Keratinocyte (primary cell): ENCODE measurements around the gene KCNMA1. TPM values are rescaled to one million over a fixed set of nuclear protein-coding genes. Genes with fewer than 3 reads are reported as not detected.

Experiments
- DNase-seq: peaks from one replicate; pipeline ENCODE4 v3.0.0-alpha.2; 2011; ENCODE audit warnings: low read depth, missing footprints, low spot score
- FAIRE-seq: peaks from 2 replicates; lab custom pipeline; 2011; peaks lifted over from hg19 to GRCh38; lab: Jason Lieb, UNC
- H2AFZ ChIP-seq: 2 replicates; pipeline ENCODE4 v1.6.0; 2012; ENCODE audit warnings: low read length, control low read depth, inconsistent platforms; ENCODE audit not compliant: control insufficient read depth
- H3K27ac ChIP-seq: 2 replicates; pipeline ENCODE4 v1.5.1; 2011; ENCODE audit warnings: low read length; ENCODE audit not compliant: control insufficient read depth, insufficient read depth
- H3K27me3 ChIP-seq: 3 replicates; pipeline ENCODE4 v1.6.0; 2011; ENCODE audit warnings: low read length; ENCODE audit not compliant: control insufficient read depth, insufficient read depth; ENCODE audit errors: extremely low read depth
- H3K36me3 ChIP-seq, 2 experiments: 2 replicates in 1 of 2; 3 replicates in 1 of 2; pipeline ENCODE4 v1.5.1; 2011; ENCODE audit warnings: low read length in 2 of 2, mild to moderate bottlenecking in 1 of 2; ENCODE audit not compliant: control insufficient read depth in 2 of 2, insufficient read depth in 2 of 2; ENCODE audit errors: extremely low read depth in 1 of 2
- H3K4me1 ChIP-seq: 3 replicates; pipeline ENCODE4 v1.5.1; 2011; ENCODE audit warnings: low read length; ENCODE audit not compliant: control insufficient read depth, insufficient read depth; ENCODE audit errors: extremely low read depth
- H3K4me2 ChIP-seq: 3 replicates; pipeline ENCODE4 v1.6.0; 2011; ENCODE audit warnings: low read depth, low read length; ENCODE audit not compliant: control insufficient read depth, insufficient read depth; ENCODE audit errors: extremely low read depth
- H3K4me3 ChIP-seq, 3 experiments: fragments of 200-600 bp in 1 of 3; sonication (generic) in 1 of 3; 2 replicates in 2 of 3; 3 replicates in 1 of 3; pipeline ENCODE4 v1.5.1; 2011 to 2016; ENCODE audit warnings: low read length in 3 of 3, mild to moderate bottlenecking in 3 of 3, control low read depth in 2 of 3, inconsistent platforms in 1 of 3, low read depth in 1 of 3, mixed read lengths in 1 of 3, mixed run types in 1 of 3, moderate library complexity in 1 of 3; ENCODE audit not compliant: control insufficient read depth in 2 of 3, insufficient read depth in 2 of 3; ENCODE audit errors: extremely low read depth in 1 of 3
- H3K79me2 ChIP-seq: 2 replicates; pipeline ENCODE4 v1.6.0; 2012; ENCODE audit warnings: low read length; ENCODE audit not compliant: control insufficient read depth, insufficient read depth
- H3K9ac ChIP-seq: 3 replicates; pipeline ENCODE4 v1.6.0; 2011; ENCODE audit warnings: low read length; ENCODE audit not compliant: control insufficient read depth, insufficient read depth; ENCODE audit errors: extremely low read depth
- H3K9me1 ChIP-seq: 3 replicates; pipeline ENCODE4 v1.6.0; 2011; ENCODE audit warnings: low read length; ENCODE audit not compliant: control insufficient read depth, insufficient read depth; ENCODE audit errors: extremely low read depth
- H3K9me3 ChIP-seq: 2 replicates; pipeline ENCODE4 v1.5.1; 2012; ENCODE audit warnings: low read depth, low read length; ENCODE audit not compliant: control insufficient read depth
- H4K20me1 ChIP-seq: 3 replicates; pipeline ENCODE4 v1.6.0; 2011; ENCODE audit warnings: low read length; ENCODE audit not compliant: control insufficient read depth, insufficient read depth; ENCODE audit errors: extremely low read depth
- CTCF ChIP-seq, 3 experiments: IDR thresholded peaks in 1 of 3; conservative IDR thresholded peaks in 1 of 3; optimal IDR thresholded peaks in 1 of 3; 2 replicates in 2 of 3; 3 replicates in 1 of 3; pipeline versions ENCODE3 to v1.5.1; 2011; ENCODE audit warnings: low read length in 3 of 3, mild to moderate bottlenecking in 3 of 3, moderate library complexity in 2 of 3, control low read depth in 1 of 3, inconsistent platforms in 1 of 3; ENCODE audit not compliant: insufficient read depth in 2 of 3; ENCODE audit errors: extremely low read depth in 1 of 3
- EZH2 ChIP-seq: IDR thresholded peaks from one replicate; pipeline ENCODE4 v1.6.1; 2012; ENCODE audit warnings: inconsistent platforms, mild to moderate bottlenecking, low read length, moderate library complexity
- dilution Hi-C: fragments of 300-500 bp; cut with MboI; formaldehyde crosslinking; loops from one replicate; pipeline ENCODE4 v1.7.0; 2020; ENCODE audit warnings: low sequenced_read_pairs; ENCODE audit not compliant: extremely low pct_ligation_motif_present
- polyA plus RNA-seq, 5 experiments: library from polyadenylated mRNA; depleted of rRNA in 3 of 5; stranded (reverse) in 3 of 5; stranded (forward) in 1 of 5; unstranded in 1 of 5; fragments of >200 nt; gene quantifications; 1 replicate in 1 of 5; 2 replicates in 3 of 5; 3 replicates in 1 of 5; pipeline versions ENCODE4 v1.2.1 to v1.2.3, GENCODE V29; 2011 to 2012; ENCODE audit warnings: missing spikeins in 2 of 5, low read depth in 1 of 5, low replicate concordance in 1 of 5

The KCNMA1 gene
- polyA plus RNA-seq, 1 donor (not counting 4 experiments of a cell fraction or from before 2014, with no cell fraction given), result 6.3 TPM

GRCh38 chr10:77332256-77332655, 305.4 kb downstream of the KCNMA1 start:
- Histone ChIP-seq H3K4me3 (no peak overlapping the region), H3K27me3 (no peaks in the 10 kb centered on the region), H3K4me2 (no peak overlapping the region), H3K9ac (no peak overlapping the region), H4K20me1 (no peaks in the 10 kb centered on the region), H3K27ac (no peak overlapping the region), H3K9me3 (no peaks in the 10 kb centered on the region), H3K36me3 (no peaks in the 10 kb centered on the region), H2AFZ (no peak overlapping the region), H3K9me1 (no peaks in the 10 kb centered on the region), H3K79me2 (no peaks in the 10 kb centered on the region), H3K4me1 (no peaks in the 10 kb centered on the region)
- DNase-seq (no peak), FAIRE-seq (no peak)
- TF ChIP-seq CTCF (optimal IDR thresholded peaks at IDR 0.05 in 1 of 3, IDR thresholded peaks at IDR 0.05 in 1 of 3, conservative IDR thresholded peaks at IDR 0.05 in 1 of 3; ENCODE audit: extremely low read depth in 1 of 3, insufficient read depth in 2 of 3, low read length in 3 of 3), result no peak
- no peak for TF ChIP-seq EZH2
- dilution Hi-C loops, result no loop called here

- H3K4me1 ChIP-seq, result no peaks in the 10 kb centered on the region
- no peaks in the 10 kb centered on the region for H3K27me3 ChIP-seq
- H3K79me2 ChIP-seq, result no peaks in the 10 kb centered on the region
- TF ChIP-seq EZH2 (no peak), CTCF (optimal IDR thresholded peaks at IDR 0.05 in 1 of 3, IDR thresholded peaks at IDR 0.05 in 1 of 3, conservative IDR thresholded peaks at IDR 0.05 in 1 of 3; ENCODE audit: extremely low read depth in 1 of 3, insufficient read depth in 2 of 3, low read length in 3 of 3) (no peak)
- DNase-seq (no peak), FAIRE-seq (peak; percentile 66)
- H3K9ac ChIP-seq, result no peak overlapping the region
- no peak overlapping the region for H3K27ac ChIP-seq
- H4K20me1 ChIP-seq, result no peaks in the 10 kb centered on the region
- no peak overlapping the region for H2AFZ ChIP-seq
- no peak overlapping the region for H3K4me3 ChIP-seq
- H3K4me2 ChIP-seq, result no peak overlapping the region
- H3K36me3 ChIP-seq, result no peaks in the 10 kb centered on the region
- H3K9me1 ChIP-seq, result no peaks in the 10 kb centered on the region
- dilution Hi-C loops, result no loop called here
- H3K9me3 ChIP-seq, result no peaks in the 10 kb centered on the region
These were observed 309.3 kb downstream of the KCNMA1 start for GRCh38 chr10:77328272-77328816.
